Globus pallidus (tissue), 1 donor: Measurements from ENCODE around the gene NAP1L4.

Experiments
- DNase-seq: peaks from one replicate; pipeline ENCODE4 v3.0.0-alpha.2; 2015; ENCODE audit warnings: low spot score

NAP1L4 gene

DNA sequence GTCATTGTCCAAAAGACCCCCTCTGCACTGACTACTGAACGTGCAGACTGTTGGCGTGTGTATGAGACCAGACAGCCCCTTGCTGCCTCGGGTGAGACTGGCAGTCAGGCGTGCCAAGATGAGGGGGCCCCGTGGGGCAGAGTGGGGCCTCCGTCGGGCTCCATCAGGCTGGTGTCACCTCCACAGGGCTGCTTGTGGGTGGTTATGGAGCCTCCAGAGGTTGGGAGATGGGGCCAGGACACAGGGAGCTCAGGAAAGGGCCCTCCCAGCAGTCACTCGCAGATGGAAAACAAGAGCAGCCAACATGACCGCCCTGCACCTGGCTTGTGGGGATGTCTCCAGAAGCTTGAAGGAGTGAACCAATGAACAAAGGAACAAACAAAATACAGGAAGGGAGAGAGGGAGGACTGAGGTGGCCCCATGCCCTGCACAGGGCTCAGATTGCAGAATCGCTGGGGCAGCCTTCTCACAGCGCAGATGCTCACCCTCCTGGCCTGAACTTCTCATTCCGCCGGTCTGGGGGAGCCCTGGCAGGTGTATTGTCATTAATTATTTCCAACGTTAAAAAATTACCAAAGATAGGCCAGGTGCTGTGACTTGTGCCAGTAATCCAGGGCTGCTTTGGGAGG is 57.4 kb downstream of the NAP1L4 start:
- no peak for DNase-seq

DNA sequence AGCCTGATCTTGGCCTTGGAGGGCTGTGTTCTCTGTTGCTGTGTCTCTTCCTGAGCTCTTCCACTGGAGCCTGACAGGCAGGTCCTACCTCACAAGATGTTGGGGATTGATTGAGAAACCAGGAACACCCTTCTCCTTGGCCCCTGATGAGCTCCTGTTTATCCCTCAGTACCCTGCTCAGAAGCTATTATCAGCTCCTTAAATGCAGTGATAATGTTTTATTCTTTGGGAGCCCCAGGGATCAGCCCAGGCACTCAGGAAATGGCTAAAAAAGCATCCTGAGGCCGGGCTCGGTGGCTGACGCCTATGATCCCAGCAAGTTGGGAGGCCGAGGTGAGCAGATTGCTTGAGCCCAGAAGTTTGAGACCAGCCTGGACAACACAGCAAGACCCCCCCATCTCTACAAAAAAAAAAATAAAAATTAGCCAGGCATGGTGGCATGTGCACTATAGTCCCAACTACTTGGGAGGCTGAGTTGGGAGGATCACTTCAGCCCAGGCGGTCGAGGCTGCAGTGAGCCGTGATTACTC is 58.0 kb downstream of the NAP1L4 start:
- no peak for DNase-seq

DNA sequence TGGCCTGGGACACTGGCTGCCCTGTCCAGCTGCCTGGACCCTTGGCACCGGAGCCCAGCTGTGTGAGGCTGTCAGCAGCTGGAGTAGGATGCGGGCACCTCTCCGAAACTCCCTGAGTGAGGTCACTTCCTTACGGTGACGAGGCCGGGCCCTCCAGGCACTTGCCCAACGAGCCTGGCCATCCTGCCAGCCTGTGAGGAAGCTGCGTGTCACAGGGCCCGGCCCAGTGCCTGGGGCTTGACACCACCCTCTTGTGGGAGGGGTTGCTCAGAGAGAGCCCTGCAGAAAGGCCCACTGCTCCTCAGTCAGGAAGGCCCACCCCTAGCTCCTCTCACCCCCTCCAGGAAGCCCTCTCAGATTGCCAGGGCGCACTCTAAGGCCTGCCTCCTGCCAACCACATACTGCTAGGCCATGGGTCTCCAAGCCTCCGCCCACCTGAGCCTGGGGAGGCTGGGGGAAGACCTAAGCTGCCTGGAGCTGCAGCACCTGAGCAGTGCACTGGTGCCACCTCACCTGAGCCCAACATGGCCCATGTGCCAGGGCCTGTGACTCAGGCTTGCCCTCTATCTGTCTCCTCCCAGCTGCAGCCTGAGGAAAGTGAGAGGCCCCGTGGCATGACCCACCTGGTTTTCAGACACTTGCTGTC is 58.6 kb downstream of the NAP1L4 start:
- DNase-seq: peak; percentile 21

DNA sequence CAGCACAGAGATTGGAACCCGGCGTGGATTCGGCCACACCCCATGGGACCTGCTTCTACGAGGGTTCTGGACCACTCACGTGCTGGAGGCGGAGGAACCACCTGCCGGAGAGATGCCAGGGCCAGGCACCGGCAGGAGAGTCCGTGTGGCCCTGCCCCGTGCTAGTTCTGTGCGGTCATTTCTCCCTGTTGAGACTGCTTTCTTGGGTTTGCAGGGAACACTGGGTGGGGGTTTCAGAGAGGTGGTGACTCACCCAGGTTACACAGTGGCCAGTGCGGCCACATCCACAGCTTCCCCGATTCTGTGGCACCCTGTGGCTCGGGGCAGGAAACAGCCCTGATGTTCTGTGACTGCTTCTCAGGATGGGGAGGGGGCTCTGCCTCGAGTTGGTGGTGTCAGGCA is 59.3 kb downstream of the NAP1L4 start:
- DNase-seq: no peak

DNA sequence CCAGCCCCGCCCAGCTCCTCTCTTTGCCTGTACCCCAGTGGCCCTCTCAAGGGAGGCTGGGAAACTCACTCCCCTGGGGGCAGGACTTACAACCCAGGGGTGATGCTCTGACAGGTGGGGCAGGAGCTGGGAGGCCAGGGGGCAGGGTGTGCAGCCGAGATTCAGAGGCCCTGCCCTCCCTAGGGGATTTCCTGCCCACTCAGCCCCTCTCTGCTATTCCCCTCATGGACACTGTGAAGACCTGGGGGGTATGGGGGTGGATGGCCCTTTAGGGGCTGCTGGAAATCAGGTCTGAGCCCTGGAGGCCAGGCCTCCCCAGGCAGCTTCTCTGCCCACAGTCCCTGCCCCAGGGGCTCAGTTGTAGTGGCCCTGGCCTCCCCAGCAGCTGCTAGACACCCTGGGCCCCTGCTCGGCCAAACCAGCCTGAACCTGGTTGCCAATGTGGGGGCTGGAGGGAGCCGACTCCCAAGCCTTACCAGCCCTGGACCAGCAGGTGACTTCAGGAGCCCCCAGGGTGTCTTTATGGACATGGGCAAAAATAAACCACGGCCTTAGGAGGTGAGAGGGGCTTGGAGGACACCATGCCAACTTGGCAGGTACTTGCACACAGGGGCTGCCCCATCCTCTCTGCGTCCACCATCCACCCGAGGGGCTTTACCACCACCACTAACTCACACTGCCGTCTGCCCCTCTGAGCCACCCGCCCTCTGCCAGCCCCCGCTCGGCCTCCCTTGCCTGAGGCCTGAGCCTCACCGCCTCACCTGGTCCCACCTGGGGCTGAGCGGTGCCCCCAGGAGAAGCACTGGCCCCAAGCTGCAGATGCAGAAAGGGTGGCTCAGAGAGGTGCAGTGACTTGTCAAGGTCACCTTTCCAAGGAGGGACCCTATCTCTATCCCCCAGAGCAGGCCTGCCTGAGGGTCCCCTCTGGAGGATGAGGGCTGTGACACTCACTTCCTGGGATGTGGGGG is 60.1 kb downstream of the NAP1L4 start:
- DNase-seq: no peak

DNA sequence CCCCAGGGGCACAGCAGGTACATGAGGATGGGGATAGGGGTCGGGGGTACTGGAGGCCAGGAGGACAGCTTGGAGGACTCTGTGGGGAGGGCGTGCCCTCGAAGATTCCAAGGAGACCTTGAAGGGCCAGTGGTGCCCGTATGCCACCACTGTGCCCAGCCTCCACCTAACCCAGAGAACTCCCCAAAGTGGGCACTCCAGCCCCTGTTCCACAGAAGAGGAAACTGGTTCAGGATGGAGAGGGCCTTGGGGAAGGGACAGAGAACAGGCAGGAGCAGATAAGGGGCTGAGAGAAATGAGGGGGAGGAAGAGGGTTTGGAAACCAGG is 60.7 kb downstream of the NAP1L4 start:
- DNase-seq: no peak

DNA sequence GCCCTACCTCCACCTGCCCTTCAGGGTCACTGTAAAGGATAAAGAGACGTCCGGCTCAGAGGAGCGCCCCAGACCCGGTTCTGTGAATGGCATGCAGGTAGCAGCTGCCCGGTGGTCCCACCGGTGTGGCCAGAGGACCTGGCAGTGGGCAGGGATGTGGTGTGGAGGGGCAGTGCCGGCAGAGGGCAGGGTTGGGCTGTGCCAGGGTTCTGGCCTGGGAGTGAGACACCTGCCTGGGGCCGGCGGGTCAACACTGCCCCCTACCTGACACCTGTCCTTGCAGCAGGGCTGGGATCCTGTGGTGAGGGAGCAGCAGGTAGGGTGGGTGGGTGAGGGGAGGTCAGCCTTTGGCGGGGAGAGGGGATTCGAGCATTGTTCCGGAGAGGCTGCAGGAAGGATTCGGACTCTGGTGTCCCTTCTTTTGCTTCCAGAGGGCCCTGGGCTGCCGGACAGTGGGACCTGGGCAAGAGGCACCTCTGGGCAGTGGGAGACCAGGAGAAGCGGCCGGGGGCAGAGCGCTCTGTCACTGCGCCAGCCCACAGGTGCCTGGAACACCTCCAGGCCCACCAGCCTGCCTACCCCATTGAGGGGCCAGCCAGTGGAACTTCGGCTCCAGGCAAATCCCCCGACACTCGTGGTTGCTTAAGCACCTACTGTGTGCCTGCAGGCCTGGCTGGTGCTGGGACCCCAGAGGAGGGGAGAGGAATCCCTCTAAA is 61.3 kb downstream of the NAP1L4 start:
- no peak for DNase-seq

DNA sequence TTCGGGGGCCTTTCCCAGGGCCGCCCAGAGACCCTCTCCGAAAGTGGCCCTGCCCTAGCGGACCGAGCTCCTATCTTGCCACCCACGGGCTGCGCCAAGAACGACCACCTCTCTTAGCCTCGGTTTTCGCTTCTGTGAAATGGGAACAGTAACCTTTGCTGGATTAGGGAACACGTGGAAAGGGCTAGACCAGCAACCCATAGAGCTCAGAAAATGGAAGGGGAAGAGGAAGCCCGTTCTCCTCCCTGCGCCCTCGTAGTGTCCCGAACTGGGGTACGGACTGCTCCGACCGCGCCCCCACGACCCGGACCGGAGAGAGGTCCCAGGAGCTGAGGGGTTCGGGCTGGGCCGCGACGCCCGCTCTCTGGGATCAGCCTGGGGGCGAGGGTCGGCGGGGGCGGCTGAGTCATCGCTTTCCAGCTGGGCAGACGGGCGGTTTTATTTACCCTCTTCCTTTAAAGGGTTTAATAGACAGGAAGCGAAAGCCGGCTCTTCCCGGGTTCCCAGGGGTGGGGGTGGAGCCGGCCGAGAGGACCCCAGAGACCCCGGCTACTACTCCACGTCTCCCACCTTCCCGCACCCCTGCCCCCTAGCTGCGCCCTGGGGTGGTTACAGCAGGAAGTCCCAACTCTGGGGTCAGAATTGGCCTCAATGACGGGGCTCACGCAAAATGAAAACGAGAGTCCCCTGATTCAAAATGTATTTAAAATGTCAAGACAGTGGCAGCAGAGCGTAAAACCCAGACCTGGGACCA is 62.0 kb downstream of the NAP1L4 start:
- DNase-seq: no peak

DNA sequence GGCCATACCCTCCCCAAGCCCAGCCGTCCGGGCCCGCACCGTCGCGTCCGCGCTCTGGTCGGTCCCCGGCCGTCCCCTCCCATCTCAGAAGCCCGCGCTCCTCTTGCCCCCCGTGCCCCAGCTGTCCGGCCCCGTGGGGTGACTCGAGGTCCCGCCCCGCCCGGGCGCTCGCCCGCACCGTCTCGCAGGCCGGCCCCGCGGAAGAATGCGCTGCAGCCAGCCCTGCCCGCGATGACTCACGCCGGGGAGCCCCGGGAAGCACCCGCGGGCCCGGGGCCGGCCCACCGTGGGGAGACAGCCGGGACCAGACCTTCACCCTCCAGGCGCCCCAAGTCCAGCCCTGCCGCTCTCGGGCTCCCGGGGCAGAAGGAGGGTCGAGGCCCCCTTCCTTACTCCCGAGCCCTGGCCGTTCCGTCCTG is 62.6 kb downstream of the NAP1L4 start:
- no peak for DNase-seq

DNA sequence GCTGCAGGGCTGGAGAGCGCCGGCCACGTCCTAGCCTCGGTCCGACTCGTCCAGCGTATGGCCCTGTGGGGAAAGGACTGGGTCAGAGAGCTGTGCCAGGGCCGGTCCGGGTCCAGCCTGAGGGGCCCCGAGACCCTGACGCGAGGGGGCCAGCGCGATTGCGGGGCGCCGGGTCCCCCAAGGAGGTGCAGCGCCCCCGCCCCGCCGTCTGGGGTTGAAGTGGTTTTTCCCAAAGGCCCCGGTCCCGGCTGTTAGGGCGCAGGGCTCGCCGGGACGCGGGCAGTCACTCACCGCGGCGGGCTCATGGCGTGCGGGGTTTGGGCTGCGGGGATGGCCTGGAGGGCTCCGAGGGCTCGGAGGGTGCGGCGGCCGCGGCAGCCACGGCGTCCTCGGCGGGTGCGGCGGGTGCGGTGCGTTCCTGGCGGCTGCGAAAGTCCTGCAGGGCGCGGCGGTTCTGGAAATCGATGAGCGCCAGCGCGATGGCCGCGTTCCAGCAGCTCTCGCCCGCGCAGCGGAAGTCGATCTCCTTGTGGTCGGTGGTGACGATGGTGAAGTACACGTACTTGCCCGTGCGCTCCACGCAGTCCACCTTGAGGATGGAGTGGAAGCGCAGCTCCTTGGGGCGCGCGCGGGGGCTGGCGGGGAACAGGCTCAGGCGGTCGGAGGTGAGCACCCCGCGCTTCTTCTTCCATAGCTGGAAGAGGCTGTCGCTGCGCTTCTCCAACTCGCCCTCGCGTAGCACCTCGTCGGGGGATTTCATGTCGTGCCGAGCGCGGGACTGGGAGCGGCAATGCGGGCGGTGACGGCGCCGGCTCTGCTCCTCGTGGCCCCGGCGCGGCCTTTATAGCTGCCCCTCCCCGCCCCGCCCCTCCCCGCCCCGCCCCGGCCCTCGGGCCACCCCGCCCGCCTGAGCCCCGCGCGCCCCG is 63.3 kb downstream of the NAP1L4 start, which contains the start of gene PHLDA2:
TSS of gene PHLDA2 (minus strand) at position 816 of the 926 bp plus-strand sequence. CDS start at position 760, 56 bp downstream.
- no peak for DNase-seq

DNA sequence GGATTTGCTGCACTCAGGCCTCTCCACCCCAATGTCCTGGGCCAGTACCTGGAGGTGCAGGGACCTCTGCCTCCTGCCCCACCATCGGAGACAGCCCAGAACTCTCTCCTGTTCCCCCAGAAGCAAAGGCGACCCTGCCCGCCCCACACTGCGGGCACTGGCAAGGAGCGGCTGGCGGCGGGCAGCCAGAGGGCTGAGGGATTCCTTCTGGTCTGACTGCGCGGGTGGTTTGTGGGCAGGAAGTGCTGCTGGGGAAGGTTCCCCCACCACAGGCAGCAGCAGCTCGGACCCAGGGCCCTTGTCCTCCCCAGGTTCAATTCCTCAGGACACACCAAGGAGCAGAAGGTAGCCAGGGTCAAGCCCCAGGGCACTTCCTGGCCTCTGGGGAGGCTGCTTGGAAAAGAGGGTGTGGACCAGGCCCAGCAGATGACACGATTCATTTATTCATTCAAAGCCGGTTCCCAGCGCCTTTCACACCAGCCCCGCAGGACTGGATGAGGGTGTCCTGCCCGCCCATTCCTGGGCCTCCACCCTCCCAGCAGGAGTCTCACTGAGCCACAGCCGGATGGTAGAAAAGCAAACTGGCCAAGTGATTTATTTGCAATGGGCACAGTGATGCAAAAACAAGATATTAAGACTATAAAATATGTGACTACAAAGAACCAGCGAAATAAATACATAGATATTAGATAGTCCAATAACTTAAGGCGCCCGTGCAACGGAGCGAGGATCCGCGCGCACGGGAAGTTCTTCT is 64.1 kb downstream of the NAP1L4 start:
- DNase-seq: no peak

DNA sequence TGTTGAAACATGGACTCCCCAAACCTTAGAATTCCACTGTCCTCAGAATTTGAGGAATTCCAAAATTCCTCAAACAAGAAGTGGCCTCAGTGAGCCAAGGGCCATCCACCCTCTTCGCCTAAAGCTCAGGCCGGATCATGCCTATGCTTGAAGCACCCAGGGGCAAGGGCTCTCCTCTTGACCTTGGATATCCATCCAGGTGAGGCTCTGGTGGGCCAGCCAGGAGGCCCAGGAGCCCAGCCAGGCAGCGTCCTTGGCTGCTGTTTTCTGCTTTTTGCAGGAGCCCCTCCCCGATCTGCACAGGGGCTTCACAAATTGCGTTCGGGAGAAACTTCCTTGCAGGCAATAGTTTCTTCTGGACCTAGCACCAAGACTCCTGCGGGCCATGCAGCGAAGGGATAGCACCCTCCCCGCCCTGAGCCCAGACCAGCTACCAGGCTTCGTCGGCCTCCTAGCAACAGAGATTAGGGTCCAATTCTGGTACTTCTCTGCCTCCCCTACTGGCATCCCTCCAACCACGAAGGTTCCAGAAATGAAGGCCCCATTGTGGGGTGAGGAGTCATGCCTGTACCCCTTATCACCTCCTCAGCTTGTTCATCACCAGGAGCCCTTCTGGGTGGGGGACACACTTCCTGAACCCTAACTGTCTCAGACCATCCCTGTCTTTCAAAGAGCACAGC is 64.9 kb downstream of the NAP1L4 start:
- no peak for DNase-seq

DNA sequence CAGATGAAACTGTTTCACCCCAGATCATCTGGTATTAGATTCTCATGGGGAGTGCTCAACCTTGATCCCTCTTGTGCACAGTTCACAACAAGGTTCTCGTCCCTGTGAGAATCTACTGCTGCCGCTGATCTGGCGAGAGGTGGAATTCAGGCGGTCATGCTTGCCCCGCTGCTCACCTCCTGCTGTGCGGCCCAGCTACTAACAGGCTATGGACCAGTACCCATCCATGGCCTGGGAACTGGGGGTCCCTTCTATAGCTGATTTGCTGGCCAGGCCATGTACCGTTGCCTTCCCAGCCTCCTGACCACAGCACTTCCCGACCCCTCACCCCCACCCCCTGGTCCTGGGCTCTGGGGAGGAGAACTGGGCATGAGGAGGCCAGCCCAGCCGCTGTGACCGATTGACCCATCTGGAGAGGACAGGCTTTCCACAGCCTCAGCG is 65.5 kb downstream of the NAP1L4 start:
- DNase-seq: no peak

DNA sequence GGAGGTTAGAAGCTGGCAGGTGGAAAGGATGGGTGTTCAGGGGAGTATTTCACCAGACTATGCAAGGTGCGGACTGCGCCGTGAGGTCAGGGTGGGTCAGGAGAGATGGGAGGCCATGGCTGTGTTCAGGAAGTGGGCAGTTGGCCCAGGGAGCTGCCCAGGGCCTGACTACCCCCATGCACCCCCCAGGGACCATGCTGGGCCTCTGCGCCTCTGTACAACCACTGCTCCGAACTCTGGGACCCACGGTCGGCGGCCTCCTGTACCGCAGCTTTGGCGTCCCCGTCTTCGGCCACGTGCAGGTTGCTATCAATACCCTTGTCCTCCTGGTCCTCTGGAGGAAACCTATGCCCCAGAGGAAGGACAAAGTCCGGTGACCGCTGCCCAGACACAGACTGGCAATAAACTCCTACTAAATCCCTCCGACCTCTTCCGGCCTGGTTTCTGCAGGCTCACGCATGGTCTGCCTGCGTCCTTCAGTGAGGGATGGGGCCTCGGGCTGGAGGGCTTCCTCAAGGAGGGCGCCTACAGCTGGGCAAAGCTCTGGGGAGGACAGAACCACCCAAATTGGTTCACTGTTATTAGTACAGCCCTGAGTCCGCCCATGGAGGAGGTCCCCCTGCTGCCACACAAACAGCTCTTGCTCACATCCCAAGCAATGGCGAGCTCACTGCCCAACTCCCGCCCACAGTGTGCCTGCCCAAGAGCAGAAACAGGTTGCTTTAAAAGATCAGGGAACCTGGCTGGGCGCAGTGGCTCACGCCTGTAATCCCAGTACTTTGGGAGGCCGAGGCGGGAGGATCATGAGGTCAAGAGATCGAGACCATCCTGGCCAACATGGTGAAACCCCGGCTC is 67.1 kb downstream of the NAP1L4 start:
- no peak for DNase-seq

DNA sequence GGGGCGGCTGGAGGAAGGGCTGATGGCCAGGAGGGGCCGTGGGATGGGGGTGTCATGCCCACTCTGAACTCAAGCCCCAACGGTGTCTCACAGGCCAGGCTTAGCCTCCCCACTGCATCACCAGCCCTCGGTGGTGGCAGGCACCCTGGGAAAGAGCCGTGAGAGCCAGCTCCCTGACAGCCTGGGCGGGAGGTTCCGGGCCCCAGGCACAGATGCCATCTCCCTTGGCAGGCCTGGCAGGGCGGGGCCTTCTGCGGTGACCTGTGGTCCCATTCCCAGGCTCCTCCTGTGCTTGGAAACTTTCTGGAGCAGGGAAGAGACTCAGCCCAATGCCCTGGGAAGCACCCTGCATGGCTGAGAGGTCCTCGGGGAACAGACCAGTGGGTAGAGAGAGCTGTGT is 67.7 kb downstream of the NAP1L4 start:
- DNase-seq: no peak

DNA sequence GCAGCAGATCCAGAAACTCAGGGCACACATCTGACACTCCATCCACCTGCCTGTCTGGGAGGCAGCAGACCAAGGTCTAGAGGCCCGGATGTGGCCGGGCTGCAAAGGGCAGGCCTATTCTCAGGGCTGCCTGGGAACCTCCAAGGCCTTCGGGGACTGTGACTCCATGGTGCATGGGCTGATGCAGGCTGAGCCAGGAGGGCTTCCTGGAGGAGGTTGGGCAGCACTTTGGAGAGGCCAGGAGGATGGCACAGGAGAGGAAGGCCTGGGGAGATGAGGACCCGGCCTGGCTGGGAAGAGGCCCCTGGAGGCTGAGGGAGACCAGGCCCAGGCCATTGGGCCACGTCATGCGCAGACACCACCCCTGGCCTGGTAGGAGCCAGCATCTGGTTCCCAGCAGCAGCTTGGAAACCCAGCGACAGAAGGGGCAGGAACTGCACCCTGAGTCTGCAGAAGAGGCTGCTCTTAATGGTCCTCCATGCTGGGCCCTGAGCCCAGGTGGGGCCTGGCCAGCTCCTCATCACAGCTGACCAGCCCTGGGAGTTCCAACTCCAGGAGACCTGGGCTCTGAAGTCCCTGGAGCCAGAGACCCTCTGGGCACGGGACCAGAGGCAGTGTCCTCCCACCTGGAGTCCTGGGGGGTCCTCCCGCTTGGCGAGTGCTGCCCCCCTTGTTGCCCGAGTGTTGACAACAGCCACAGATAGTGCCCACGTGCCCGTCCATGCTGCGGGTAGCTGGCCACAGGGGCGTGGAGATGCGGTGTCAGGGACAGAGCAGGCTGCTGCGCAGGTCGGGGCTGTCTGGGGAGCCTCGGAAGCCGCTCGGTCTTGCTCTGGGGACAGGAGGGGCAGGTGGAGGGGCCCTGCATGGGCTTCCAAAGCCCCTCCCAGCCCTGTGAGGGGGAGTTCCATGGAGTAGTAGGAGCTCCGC is 68.4 kb downstream of the NAP1L4 start:
- DNase-seq: no peak

DNA sequence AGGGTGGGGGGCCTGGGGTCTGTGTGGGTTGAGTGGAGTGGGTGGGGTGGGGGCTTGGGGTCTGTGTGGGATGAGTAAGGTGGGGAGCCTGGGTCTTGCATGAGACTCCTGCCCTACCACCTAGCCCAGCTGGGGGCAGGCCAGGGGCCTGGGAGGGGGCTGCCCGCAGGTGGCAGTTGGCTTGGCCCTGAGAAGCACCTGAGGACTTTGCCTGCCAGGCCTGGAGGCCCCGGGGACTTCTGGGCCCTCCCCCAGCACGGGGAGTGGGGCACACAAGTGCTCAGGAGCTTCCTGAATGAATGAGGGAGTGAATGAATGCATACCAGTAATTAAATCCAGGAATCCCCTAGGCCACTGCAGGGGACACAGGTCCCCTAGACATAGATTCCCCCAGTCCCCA is 69.5 kb downstream of the NAP1L4 start:
- DNase-seq: no peak
